ENCODE data around the gene EFR3B. TPM values are rescaled to one million over a fixed set of nuclear protein-coding genes. Genes with fewer than 3 reads are reported as not detected.
"Not testable (repeated sequence)": the region's sequence is repeated elsewhere in the genome, so short reads cannot be mapped to it uniquely, and the experiment has no call there.

The EFR3B gene
- polyA plus RNA-seq, 2 of the 4 experiments (the other 2 are of a cell fraction), result 6.5 to 12.5 TPM

GRCh38 chr2:25132299-25132635, 90.4 kb downstream of the EFR3B start:
- Histone ChIP-seq H3K27ac (no peak overlapping the region), H3K9me3 (no peaks in the 10 kb centered on the region), H3K4me3 (no peak overlapping the region), H3K4me2 (no peak overlapping the region), H3K4me1 (peaks cover 4% of the 10 kb centered on the region; the same call in 2 of the 3 replicates)
- 84% methylated on average over 9 of the region's 9 CpGs for WGBS (ENCODE audit: missing lambda C conversion rate)
- FAIRE-seq, result no peak
- ChIA-PET POLR2A (no interaction called here), CTCF (interaction anchor here (0.5 to 16.4 kb wide), 5 partner anchors 25 to 305 kb away, joined by 3 to 375 read pairs (median 4); no protein-coding TSS in a partner anchor)
- no peak for ATAC-seq
- no peak for DNase-seq (ENCODE audit: low read depth in 1 of 2, low spot score in 1 of 2)
- TF ChIP-seq SREBF2 (IDR thresholded peaks at IDR 0.05) (no peak), CHD4 (IDR thresholded peaks at IDR 0.05; ENCODE audit: borderline replicate concordance) (no peak), POLR2A (IDR thresholded peaks at IDR 0.05; ENCODE audit: low read length) (no peak), POLR2AphosphoS2 (conservative IDR thresholded peaks at IDR 0.05; ENCODE audit: low read length) (no peak), EHF (CRISPR knock-in tag; IDR thresholded peaks at IDR 0.05) (no peak), CHD2 (IDR thresholded peaks at IDR 0.05; ENCODE audit: low read length, partially characterized antibody) (no peak), RNF2 (IDR thresholded peaks at IDR 0.05; ENCODE audit: borderline replicate concordance, low read depth) (no peak), MYC (IDR thresholded peaks at IDR 0.05; ENCODE audit: borderline replicate concordance, low read length) (no peak), CBX8 (IDR thresholded peaks at IDR 0.05) (no peak), FOXS1 (CRISPR knock-in tag; IDR thresholded peaks at IDR 0.05) (no peak), HDAC2 (IDR thresholded peaks at IDR 0.05) (no peak), HOXB5 (CRISPR knock-in tag; IDR thresholded peaks at IDR 0.05) (no peak), TFCP2L1 (CRISPR knock-in tag; IDR thresholded peaks at IDR 0.05) (no peak), MAFK (IDR thresholded peaks at IDR 0.05; ENCODE audit: partially characterized antibody) (no peak), HEYL (CRISPR knock-in tag; IDR thresholded peaks at IDR 0.05) (no peak), HOXB13 (CRISPR knock-in tag; IDR thresholded peaks at IDR 0.05; ENCODE audit: low read depth) (no peak)
- TF ChIP-seq, protein P1, sequence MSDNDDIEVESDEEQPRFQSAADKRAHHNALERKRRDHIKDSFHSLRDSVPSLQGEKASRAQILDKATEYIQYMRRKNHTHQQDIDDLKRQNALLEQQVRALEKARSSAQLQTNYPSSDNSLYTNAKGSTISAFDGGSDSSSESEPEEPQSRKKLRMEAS (IDR thresholded peaks at IDR 0.05), result no peak
- TF ChIP-seq, protein P2, sequence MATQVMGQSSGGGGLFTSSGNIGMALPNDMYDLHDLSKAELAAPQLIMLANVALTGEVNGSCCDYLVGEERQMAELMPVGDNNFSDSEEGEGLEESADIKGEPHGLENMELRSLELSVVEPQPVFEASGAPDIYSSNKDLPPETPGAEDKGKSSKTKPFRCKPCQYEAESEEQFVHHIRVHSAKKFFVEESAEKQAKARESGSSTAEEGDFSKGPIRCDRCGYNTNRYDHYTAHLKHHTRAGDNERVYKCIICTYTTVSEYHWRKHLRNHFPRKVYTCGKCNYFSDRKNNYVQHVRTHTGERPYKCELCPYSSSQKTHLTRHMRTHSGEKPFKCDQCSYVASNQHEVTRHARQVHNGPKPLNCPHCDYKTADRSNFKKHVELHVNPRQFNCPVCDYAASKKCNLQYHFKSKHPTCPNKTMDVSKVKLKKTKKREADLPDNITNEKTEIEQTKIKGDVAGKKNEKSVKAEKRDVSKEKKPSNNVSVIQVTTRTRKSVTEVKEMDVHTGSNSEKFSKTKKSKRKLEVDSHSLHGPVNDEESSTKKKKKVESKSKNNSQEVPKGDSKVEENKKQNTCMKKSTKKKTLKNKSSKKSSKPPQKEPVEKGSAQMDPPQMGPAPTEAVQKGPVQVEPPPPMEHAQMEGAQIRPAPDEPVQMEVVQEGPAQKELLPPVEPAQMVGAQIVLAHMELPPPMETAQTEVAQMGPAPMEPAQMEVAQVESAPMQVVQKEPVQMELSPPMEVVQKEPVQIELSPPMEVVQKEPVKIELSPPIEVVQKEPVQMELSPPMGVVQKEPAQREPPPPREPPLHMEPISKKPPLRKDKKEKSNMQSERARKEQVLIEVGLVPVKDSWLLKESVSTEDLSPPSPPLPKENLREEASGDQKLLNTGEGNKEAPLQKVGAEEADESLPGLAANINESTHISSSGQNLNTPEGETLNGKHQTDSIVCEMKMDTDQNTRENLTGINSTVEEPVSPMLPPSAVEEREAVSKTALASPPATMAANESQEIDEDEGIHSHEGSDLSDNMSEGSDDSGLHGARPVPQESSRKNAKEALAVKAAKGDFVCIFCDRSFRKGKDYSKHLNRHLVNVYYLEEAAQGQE (IDR thresholded peaks at IDR 0.05), result no peak

GRCh38 chr2:25132693-25133092, 90.8 kb downstream of the EFR3B start:
- Histone ChIP-seq H3K4me2 (no peak overlapping the region), H3K4me3 (no peak overlapping the region), H3K27ac (no peak overlapping the region), H3K4me1 (peaks cover 4% of the 10 kb centered on the region; the same call in 2 of the 3 replicates), H3K9me3 (no peaks in the 10 kb centered on the region)
- WGBS (ENCODE audit: missing lambda C conversion rate), result 95% methylated on average over 13 of the region's 13 CpGs
- ATAC-seq (no peak), FAIRE-seq (no peak), DNase-seq (ENCODE audit: low read depth in 1 of 2, low spot score in 1 of 2) (no peak)
- TF ChIP-seq FOSL2 (IDR thresholded peaks at IDR 0.05), result no peak
- no peak for TF ChIP-seq FOSL2 (CRISPR knock-in tag; IDR thresholded peaks at IDR 0.05)
- TF ChIP-seq RCOR1 (IDR thresholded peaks at IDR 0.05; ENCODE audit: low read depth, low read length), result no peak
- no peak for TF ChIP-seq MYC (IDR thresholded peaks at IDR 0.05; ENCODE audit: borderline replicate concordance, low read length)
- TF ChIP-seq, protein P3, sequence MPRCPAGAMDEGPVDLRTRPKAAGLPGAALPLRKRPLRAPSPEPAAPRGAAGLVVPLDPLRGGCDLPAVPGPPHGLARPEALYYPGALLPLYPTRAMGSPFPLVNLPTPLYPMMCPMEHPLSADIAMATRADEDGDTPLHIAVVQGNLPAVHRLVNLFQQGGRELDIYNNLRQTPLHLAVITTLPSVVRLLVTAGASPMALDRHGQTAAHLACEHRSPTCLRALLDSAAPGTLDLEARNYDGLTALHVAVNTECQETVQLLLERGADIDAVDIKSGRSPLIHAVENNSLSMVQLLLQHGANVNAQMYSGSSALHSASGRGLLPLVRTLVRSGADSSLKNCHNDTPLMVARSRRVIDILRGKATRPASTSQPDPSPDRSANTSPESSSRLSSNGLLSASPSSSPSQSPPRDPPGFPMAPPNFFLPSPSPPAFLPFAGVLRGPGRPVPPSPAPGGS (IDR thresholded peaks at IDR 0.05), result no peak
- TF ChIP-seq KDM1A (IDR thresholded peaks at IDR 0.05; ENCODE audit: low read depth), result no peak
- TF ChIP-seq, protein P4, sequence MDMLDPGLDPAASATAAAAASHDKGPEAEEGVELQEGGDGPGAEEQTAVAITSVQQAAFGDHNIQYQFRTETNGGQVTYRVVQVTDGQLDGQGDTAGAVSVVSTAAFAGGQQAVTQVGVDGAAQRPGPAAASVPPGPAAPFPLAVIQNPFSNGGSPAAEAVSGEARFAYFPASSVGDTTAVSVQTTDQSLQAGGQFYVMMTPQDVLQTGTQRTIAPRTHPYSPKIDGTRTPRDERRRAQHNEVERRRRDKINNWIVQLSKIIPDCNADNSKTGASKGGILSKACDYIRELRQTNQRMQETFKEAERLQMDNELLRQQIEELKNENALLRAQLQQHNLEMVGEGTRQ (IDR thresholded peaks at IDR 0.05), result no peak
- no peak for TF ChIP-seq MAZ (IDR thresholded peaks at IDR 0.05; ENCODE audit: borderline replicate concordance, low read depth, low read length)
- no peak for TF ChIP-seq ZSCAN20 (CRISPR knock-in tag; IDR thresholded peaks at IDR 0.05)
- TF ChIP-seq, protein P5, sequence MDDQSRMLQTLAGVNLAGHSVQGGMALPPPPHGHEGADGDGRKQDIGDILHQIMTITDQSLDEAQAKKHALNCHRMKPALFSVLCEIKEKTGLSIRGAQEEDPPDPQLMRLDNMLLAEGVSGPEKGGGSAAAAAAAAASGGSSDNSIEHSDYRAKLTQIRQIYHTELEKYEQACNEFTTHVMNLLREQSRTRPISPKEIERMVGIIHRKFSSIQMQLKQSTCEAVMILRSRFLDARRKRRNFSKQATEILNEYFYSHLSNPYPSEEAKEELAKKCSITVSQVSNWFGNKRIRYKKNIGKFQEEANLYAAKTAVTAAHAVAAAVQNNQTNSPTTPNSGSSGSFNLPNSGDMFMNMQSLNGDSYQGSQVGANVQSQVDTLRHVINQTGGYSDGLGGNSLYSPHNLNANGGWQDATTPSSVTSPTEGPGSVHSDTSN (IDR thresholded peaks at IDR 0.05), result no peak
- no peak for TF ChIP-seq FOSB (CRISPR knock-in tag; IDR thresholded peaks at IDR 0.05)
- no peak for TF ChIP-seq TFCP2L1 (CRISPR knock-in tag; IDR thresholded peaks at IDR 0.05)
- no peak for TF ChIP-seq CHD2 (IDR thresholded peaks at IDR 0.05; ENCODE audit: low read length, partially characterized antibody)
- CTCF ChIA-PET, result interaction anchor here (1.2 to 16.4 kb wide), 2 partner anchors 25 to 157 kb away, joined by 3 to 375 read pairs; no protein-coding TSS in a partner anchor
- POLR2A ChIA-PET, result no interaction called here

DNA sequence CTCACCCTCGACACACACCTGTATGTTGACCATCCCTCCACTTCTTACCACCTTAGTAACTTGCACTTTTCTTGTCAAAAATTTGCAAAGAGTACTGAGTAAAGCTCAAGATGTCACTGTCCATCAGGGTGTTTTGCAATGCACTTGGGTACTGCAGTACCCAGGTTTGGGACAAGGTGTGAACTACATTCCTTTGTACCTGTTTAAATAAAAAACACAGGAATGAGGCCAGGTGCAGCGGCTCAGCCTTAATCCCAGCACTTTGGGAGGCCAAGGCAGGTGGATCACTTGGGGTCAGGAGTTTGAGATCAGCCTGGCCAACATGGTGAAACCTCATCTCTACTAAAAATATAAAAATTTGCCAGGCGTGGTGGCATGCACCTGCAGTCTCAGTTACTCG, 98.7 kb downstream of the EFR3B start:
- H3K27ac ChIP-seq; H3K4me3 ChIP-seq; H3K4me2 ChIP-seq; FAIRE-seq; DNase-seq (ENCODE audit: low read depth in 1 of 2, low spot score in 1 of 2); POLR2A ChIA-PET; H3K4me1 ChIP-seq; ATAC-seq; H3K9me3 ChIP-seq: not testable (repeated sequence)
- CTCF ChIA-PET, result interaction anchor here (1.0 to 16.4 kb wide), 6 partner anchors 12 to 165 kb away, joined by 5 to 375 read pairs (median 16); partner anchors contain the start of gene EFR3B
- 81% methylated on average over 4 of the region's 4 CpGs for WGBS (ENCODE audit: missing lambda C conversion rate)
